Fibroblast of skin of left biceps (primary cell): ENCODE measurements around the gene RCN2.
"Not testable (repeated sequence)": the region's sequence is repeated elsewhere in the genome, so short reads cannot be mapped to it uniquely, and the experiment has no call there.

ENCODE experiments used
- DNase-seq, 2 experiments: peaks; one replicate each; pipeline ENCODE4 v3.0.0-alpha.2; 2013; ENCODE audit warnings: low read depth in 2 of 2

The RCN2 gene, protein sequence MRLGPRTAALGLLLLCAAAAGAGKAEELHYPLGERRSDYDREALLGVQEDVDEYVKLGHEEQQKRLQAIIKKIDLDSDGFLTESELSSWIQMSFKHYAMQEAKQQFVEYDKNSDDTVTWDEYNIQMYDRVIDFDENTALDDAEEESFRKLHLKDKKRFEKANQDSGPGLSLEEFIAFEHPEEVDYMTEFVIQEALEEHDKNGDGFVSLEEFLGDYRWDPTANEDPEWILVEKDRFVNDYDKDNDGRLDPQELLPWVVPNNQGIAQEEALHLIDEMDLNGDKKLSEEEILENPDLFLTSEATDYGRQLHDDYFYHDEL

DNA sequence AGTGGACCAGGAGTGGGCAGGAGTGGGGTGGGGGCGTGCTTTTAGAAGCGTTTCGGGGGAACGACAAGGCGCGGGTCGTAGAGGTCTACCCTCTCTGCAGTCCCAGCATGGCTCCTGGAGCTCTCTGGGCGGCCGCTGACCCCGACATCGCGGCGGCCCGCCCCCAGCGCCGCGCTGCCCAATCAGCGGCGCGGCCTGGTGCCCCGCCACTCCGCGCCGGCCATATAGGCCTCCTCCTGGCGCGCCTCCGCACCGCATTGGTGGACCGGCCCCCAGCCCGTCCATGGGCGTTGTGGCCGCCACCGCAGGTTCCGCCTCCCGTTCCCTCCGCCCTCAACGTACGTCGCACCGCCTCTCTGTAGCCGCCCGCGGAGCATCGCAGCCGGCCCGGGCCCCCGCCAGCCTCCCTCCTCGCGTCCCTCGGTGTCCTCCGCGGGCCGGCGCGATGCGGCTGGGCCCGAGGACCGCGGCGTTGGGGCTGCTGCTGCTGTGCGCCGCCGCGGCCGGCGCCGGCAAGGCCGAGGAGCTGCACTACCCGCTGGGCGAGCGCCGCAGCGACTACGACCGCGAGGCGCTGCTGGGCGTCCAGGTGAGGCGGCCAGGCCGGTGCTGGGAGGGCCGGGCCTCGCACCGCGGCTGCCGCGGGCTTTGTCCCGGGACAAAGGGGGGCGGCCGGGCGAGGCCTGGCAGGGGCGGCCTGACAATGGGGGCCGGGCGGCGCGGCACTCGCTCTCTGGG lies at the start of gene RCN2:
TSS of gene RCN2 (plus strand) at position 353 of the 738 bp plus-strand sequence. CDS start at position 446, 93 bp downstream.
- peak; percentile 82 for DNase-seq

DNA sequence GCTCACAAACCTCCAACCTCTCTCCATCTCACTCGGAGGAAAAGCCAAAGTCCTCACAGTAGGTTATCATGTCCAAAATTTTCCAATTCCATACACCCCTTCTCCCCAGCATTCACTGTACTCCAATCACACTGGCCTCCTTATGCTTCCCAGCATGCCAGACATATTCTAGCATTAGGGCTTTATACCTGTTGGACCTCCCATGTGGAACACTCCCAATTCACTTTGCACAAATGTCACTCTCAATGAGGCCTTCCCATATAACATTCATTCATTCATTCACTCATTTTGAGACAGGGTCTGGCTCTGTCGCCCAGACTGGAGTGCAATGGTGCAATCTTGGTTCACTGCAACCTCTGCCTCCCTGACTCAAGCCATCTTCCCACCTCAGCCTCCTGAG lies 46.3 kb upstream of the RCN2 start:
- DNase-seq, result no peak

DNA sequence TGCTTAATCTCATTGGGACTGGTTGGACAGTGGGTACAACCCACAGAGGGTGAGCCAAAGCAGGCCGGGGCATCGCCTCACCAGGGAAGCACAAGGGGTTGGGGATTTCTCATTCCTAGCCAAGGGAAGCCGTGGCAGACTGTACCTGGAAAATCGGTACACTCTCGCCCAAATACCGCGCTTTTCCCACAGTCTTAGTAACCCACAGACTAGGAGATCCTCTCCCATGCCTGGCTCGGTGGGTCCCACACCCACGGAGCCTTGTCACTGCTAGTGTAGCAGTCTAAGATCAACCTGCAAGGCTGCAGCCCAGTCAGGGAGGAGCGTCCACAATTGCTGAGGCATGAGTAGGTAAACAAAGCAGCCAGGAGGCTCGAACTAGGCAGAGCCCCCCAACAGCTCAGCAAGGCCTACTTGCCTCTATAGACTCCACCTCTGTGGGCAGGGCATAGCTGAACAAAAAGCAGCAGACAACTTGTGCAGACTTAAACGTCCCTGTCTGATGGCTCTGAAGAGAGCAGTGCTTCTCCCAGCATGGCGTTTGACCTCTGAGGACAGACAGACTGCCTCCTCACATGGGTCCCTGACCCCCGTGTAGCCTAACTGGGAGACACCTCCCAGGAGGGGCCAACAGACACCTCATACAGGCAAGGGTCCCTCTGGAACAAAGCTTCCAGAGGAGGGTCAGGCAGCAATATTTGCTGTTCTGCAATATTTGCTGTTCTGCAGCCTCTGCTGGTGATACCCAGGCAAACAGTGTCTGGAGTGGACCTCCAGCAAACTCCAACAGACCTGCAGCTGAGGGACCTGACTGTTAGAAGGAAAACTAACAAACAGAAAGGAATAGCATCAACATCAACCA lies 44.0 kb upstream of the RCN2 start:
- not testable (repeated sequence) for DNase-seq

DNA sequence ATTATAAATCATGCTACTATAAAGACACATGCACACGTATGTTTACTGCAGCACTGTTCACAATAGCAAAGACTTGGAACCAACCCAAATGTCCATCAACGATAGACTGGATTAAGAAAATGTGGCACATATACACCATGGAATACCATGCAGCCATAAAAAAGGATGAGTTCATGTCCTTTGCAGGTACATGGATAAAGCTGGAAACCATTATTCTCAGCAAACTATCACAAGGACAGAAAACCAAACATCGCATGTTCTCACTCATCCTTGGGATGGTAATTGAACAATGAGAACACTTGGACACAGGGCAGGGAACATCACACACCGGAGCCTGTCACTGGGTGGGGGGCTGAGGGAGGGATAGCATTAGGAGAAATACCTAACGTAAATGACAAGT lies 38.7 kb upstream of the RCN2 start:
- not testable (repeated sequence) for DNase-seq

DNA sequence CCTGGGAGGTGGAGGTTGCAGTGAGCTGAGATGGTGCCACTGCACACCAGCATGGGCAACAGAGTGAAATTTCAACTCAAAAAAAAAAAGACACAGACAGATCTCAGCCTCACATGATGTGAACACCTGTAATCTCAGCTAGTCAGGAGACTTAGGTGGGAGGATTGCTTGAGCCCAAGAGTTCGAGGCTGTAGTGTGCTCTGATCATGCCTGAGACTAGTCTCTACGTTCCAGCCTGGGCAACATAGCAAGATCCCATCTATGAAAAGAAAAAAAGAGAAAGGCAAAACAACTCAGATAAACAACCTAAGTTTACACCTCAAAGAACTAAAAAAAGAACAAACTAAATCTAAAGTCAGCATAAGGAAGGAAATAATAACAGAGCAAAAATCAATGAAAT lies 37.4 kb upstream of the RCN2 start:
- no peak for DNase-seq

DNA sequence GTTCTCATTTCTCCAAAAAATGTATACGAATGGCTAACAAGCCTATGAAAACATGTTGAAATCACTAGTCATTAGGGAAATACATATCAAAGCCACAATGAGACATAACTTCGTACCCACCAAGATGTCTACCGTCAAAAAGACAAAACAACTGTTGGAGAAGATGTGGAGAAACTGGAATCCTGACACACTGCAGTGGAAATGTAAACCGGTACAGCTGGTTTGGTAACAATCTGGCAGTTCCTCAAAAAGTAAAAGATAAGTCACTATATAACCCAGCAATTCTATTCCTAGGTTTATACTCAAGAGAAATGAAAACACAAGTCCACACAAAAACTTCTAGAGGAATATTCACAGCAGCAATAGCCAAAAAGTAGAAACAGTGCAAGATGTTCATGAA lies 33.4 kb upstream of the RCN2 start:
- DNase-seq, result no peak

DNA sequence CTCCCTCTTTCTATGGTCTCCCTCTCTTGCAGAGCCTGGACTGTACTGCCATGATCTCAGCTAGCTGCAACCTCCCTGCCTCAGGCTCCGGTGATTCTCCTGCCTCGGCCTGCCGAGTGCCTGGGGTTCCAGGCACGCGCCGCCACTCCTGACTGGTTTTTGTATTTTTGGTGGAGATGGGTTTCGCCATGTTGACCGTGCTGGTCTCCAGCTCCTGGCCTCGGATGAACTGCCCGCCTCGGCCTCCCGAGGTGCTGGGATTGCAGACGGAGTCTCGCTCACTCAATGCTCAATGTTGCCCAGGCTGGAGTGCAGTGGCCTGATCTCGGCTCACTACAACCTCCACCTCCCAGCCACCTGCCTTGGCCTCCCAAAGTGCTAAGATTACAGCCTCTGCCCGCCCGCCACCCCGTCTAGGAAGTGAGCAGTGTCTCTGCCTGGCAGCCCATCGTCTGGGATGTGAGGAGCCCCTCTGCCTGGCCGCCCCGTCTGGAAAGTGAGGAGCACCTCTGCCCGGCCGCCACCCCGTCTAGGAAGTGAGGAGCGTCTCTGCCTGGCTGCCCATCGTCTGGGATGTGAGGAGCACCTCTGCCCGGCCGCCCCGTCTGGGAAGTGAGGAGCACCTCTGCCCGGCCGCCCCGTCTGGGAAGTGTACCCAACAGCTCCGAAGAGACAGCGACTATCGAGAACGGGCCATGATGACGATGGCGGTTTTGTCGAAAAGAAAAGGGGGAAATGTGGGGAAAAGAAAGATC lies 32.2 kb upstream of the RCN2 start:
- DNase-seq, result not testable (repeated sequence)

DNA sequence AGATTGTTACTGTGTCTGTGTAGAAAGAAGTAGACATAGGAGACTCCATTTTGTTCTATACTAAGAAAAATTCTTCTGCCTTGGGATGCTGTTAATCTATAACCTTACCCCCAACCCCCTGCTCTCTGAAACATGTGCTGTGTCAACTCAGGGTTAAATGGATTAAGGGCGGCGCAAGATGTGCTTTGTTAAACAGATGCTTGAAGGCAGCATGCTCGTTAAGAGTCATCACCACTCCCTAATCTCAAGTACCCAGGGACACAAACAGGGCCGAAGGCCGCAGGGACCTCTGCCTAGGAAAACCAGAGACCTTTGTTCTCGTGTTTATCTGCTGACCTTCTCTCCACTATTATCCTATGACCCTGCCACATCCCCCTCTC lies 31.6 kb upstream of the RCN2 start:
- not testable (repeated sequence) for DNase-seq

DNA sequence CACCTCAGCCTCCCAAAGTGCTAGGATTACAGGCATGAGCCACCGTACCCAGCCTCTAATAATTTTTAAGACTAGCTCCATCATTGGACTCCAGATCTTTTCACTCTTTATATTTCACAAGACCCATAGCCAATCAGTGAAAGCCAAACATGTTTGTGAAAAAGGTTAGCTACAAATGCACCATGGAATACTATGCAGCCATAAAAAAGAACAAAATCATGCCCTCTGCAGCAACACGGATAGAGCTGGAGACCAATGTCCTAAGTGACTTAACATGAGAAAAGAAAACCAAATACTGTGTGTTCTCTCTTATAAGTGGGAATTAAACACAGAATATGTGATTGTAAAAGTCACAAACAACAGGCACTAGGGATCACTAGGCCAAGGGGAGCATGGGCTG lies 29.6 kb upstream of the RCN2 start:
- no peak for DNase-seq

DNA sequence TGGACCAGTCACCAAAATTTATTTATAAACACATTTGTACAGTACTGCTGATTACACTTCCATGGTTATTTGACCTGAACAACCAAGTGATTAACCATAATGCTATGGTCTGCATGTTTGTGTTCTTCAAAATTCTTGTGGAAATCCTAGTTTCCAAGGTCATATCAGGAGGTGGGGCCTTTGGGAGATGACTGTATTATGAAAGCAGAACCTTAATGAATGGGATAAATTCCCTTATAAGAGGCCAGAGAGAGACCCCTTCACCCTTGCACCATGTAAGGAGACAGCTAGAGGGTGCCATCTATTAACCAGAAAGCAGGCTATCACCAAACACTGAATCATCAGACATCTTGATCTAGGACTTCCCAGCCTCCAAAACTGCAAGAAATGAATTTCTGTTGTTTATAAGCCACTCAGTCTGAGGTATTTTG lies 28.3 kb upstream of the RCN2 start:
- DNase-seq, result peak in 1 of 2 experiments; percentile 8

DNA sequence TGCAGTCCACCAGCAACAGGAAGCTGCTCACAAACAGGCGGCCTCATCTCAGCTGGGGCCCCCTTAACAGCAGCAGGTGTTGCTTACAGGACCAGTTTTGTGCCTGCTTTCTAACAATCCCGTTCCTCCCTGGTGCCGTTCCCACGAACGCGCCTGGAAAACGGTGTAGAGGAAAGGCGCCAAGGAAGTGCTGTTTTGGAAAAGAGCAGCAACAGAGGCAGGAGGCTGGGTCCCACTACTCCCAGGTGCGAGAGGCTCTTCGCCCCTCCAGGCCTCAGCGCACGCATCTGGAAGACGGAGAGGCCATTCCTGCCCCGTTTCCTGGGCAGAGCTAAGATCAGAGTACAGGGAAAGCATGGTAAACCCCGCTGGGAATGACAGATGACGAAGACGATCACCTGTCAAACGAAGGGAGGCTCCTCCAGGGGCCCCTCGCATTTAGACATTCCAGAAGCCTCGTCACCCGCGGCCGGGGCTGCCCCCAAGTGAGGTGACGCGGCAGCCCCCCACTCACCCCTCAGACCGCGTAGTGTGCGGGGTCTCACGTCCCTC lies 27.0 kb upstream of the RCN2 start:
- no peak for DNase-seq

DNA sequence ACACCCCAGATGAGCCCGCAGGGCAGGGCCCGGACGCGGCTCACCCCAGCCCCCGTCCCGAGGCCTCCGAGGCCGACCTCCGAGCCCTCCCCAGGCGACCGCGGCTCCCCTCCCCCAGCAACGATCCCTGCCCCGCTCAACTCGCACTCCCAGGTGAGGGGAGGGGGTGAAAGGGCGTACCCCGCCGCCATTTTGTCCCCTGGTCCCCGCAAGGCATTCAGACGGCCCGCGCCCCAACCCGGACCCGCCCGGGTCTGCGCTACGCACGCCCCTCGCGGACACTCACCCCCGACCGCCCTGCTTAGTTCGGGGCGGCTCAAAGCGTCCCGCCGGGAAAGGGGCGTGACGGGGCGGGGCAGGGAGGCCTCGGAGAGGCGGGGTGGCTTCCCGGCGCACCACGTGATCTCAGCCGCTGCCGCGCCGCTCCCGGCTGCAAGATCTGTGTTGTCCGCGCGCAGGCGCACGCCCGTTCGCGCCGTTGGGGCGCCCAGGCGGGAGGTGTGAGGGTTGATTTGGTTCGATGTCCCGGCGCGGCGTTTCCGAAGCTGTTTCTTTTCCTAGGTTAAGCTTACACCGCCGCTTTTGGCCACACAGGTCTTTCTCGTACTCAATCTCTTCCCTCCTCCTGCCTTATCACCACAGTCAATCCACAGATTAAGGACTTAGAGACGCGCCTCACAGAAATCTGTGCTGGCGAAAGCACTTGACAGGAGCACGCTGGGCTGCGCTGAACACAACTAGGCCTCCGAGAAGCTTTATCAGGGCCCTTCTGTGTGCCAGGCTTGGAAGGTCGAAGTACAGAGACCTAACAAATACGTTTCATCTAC lies 26.3 kb upstream of the RCN2 start, which contains the start of gene SCAPER:
TSS of gene SCAPER (minus strand) at position 328 of the 827 bp plus-strand sequence. CDS start 21,523 bp downstream, outside the sequence.
- DNase-seq, result peak; percentile 50 to 53

DNA sequence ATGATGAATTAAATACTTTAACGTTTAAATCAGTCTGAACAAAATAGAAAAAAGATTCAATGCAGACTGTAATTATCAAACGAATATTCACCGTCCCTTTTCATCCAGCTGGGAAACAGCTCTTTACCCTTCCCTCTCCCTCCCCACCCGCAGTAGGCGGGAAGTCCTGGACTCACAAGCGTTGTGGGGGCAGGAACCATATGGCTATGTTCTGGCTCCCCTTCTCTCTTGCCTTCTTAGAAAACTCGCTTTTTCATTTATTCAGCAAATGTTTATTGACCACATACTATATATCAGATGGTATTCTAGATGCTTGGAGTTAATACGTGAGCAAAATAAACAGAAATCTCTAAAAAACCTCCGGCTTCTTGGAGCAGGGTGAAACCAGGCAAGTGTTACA lies 25.7 kb upstream of the RCN2 start:
- DNase-seq, result no peak

DNA sequence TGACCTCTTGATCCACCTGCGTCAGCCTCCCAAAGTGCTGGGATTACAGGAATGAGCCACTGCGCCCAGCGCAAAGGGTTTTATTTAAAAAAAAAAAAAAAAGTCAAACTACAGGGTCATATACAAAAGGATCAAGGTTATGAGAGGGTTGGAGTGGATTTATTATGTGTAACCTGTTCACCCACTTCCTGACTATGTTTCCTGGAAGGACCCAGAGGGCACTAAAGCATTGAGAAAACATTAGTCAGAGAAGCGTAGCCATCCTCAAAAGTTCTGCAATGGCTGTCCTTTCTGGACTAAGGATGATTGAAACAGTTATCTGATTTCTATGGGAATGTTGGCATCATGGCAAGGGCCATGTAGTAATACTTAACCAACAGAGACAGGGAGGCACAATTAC lies 19.1 kb upstream of the RCN2 start:
- no peak for DNase-seq

DNA sequence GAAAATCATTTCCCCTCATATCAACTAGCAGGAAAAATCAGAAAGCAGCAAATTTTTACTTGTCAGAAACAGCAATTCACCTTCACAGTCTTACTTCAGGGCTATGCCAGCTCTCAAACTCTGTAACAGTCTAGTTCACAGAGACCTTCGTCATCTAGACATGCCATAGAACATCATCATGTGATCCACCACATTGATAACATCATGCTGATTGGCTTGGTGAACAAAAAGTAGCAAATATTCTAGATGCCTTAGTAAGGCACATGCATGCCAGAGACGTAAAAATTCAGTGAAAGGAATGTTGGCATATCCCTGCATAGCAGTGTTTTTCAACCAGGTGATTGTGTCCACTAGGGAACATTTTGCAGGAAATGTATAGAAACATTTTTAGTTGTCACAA lies 17.8 kb upstream of the RCN2 start:
- no peak for DNase-seq

DNA sequence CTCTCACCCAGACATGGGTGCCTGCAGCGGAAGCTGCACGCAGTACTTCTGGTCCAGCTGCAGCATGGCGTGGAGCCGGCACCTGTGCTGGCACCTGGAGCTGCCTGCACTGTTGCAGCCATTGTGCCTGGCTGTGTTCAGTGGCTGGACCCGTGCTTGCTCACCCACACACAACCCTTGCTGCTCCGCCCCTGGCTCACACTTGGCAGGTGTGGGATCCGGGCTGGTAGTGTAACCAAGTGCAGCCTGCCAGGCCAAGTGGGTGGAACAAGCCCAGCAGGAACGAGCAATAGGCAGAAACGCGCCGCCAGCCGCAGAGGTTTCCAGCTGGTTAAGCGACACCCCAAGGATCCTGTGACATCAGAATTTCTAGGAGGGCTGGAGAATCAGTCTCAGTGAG lies 15.2 kb upstream of the RCN2 start:
- no peak for DNase-seq

DNA sequence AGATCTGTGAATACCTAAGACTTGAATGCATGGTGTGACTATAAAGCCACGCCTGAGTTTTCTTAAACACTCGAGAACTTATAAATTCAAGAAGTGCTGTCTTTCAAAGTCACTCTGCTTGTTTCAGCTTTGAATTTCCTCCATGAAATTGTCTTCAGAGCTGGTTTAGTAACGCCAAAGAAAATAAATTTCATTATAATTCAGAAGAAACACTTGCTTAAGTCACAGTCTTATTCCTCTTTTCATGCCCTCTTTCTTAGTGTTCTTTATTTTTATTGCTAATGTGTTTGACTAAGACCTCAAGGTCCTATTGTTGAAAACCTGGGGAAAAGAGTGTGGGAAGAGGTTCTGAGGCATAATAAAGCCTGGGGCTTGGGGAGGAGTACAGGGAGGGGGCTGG lies 3.3 kb upstream of the RCN2 start:
- DNase-seq, result no peak

DNA sequence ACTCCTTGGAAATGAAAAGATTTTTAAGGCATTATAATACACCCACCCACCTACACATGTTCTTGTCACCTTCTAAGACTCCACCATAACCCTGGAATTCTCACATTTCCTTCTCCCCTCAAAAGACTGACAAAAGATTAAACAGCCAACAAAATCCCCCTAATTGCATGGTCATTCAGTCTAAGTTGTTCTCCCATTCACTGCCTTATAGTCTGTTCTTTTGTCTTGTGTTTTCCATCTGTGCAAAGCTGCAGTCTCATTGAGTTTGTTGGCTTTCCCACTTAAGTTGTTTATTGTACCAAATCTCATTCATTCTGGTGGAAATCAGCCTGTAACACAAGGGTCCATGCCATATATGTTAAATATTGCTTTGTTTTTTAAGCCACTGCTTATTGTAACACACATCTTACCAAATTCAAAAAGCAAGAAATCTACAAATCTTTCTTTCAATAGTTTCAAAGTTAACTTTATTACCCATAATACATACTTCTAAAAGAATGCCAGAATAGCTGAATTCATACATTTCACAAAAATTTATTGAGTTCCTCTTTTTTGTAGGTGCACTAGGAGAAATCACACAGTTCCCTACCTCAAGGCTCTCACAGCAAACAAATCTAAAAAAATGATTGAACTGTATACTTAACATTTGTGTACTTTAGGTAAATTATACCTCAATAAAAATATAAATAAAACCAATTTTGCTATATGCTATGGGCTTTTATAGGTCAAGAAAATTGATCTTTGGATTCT lies 2.4 kb upstream of the RCN2 start:
- DNase-seq, result no peak

DNA sequence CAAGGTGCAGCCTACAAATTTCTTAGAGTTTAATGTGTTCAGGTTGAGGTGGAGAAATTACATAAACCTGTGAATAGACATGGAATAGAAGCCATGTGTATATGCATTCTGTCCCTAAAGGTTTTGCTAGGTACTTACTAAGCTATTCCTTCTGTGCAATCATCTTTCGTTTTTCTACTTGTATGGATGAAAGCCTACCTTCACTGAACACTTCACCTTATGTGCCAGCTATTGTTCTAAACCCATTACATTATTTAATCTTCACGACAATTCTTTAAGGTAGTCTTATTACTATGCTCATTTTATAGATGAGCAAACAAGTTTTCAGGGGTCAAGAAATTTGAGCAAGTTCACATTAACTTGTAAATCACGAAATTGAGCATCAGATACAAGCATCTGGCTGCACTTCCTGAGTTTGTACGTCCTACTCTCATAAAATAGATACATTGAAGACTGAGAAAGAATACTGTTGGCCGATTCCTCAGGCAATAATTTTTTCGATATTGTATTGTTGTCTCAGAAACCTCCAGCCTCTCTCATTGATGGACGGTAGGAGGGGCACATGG lies 635 bp upstream of the RCN2 start:
- DNase-seq, result no peak
